GM12873 (cell line): ENCODE data around the gene PSMA7.

Source experiments
- TF ChIP-seq, protein P1 (sequence below): IDR thresholded peaks from 2 replicates; pipeline ENCODE4 v1.5.1; 2012; ENCODE audit warnings: low read depth, mild to moderate bottlenecking, moderate library complexity, low read length, control low read depth; ENCODE audit not compliant: insufficient read depth; ENCODE audit errors: missing control alignments

PSMA7 gene

DNA sequence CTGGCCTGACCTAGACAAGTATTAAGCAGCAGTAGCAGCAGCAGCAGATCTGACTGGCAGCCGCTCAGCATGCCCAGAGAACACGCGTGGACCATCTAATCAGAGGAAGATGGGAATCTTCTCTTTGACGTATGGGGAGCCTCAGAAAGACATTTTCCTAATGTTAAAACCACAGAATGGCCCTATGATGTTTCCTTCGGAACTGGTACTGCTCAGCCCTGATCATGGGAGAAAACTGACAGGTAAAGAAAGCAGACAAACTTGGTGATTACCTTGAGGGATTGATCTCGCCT lies 6.2 kb downstream of the PSMA7 start:
- TF ChIP-seq, protein P1, sequence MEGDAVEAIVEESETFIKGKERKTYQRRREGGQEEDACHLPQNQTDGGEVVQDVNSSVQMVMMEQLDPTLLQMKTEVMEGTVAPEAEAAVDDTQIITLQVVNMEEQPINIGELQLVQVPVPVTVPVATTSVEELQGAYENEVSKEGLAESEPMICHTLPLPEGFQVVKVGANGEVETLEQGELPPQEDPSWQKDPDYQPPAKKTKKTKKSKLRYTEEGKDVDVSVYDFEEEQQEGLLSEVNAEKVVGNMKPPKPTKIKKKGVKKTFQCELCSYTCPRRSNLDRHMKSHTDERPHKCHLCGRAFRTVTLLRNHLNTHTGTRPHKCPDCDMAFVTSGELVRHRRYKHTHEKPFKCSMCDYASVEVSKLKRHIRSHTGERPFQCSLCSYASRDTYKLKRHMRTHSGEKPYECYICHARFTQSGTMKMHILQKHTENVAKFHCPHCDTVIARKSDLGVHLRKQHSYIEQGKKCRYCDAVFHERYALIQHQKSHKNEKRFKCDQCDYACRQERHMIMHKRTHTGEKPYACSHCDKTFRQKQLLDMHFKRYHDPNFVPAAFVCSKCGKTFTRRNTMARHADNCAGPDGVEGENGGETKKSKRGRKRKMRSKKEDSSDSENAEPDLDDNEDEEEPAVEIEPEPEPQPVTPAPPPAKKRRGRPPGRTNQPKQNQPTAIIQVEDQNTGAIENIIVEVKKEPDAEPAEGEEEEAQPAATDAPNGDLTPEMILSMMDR, result no peak

DNA sequence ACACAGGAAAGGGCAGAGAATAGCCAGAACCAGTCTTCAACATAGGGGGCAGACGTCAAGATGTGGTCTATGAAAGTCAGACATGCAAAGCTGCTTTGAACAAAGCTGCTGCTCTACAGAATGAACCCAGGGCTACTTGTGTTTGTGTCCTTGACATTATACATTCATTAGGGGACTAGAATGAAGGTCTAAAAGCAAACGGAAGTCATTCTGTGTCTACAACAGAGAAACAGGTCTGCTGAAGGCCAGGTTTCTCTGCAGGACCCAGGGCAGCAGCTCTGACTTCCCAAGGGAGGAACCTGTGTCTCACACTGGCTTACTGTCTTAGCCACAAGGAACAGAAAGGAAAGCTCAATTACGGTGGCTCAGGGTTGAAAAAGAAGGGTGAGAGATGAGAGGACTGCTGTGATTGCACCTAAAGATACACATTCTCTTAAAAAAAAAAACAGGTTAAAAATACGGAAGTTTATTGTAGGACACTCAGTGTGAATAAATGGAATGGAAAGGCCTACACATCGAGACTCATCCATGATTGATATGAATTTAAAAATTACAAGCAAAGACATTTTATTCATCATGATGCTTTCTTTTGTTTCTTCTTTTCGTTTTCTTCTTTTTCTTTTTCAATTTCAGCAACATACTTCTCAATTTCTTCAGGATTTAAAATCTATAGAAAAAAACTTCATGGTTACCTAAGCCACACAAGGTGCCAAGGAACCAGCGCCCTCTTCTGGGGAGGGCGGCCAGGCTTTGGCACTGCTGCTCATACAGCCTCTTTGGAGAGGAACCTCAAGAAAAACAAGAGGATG lies 6.7 kb downstream of the PSMA7 start:
- TF ChIP-seq, protein P1, result peak; percentile 72

DNA sequence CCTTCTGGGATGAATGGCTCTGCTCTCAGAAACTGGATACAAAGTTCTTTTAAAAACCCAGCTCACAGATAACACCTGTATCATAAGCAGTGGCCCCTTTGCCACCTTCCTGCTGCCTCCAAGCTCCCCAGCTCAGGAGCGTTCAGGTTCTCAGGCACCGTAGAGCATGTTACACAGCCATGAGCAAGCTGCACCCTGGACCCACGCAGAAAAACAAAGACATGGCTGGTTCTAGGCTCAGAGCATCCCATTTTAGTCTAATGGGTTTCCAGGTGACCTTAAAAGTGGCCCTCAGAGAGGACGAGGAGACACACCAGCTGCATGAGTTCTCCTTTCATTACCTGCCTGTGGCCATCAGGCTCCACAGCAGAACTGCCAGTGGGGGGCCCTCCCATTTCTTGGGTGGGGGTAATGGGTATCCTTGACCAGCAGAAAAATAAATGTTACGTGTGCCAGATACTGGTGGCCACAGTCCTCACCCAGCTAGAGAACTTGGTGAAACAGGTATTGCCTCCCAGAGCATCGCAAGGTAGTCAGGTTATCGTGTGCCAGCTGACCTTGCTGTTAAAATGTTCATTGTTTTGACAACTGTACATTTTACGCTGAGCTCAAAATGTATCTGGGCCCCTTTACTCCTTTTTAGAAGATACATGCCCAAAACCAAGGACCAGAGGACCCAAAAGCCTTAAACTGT lies 7.5 kb downstream of the PSMA7 start:
- TF ChIP-seq, protein P1, result no peak

DNA sequence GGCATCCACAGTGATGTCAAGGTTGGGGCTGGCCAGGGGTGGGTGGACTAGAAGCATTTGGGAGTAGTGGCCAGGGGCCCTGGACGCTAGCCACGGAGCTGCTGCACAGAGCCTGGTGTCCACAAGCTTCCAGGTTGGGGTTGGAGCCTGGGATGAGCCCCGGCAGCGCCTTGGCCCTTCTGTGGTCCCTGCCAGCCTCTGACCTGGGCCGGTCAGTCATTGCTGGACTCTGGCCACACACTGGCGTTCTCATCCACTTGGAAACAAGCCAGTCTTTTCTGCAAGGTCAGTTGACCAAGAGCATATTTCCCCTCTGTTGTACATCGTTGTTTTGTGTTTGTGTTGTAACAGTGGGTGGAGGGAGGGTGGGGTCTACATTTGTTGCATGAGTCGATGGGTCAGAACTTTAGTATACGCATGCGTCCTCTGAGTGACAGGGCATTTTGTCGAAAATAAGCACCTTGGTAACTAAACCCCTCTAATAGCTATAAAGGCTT lies 8.4 kb downstream of the PSMA7 start:
- TF ChIP-seq, protein P1, result no peak

DNA sequence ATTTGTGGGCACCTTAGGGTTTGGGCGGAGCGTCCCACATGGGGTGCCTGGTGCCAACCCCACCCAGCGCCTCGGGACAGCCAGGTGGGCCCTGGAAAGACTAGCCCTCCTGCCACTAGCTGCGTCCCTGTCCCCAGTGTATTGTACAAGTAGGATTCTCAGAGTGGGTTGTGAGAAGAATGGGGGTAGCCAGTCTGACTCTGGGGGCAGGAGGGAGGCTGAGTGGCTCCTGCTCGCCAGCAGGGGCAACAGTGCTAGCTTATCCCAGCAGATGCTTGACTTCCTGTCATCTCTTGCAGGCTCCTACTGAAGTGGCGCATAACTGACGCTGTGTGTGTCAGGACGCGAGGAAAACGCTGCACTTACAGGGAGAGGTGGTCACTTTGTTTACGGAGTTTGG lies 9.3 kb downstream of the PSMA7 start:
- TF ChIP-seq, protein P1, result peak; percentile 46

DNA sequence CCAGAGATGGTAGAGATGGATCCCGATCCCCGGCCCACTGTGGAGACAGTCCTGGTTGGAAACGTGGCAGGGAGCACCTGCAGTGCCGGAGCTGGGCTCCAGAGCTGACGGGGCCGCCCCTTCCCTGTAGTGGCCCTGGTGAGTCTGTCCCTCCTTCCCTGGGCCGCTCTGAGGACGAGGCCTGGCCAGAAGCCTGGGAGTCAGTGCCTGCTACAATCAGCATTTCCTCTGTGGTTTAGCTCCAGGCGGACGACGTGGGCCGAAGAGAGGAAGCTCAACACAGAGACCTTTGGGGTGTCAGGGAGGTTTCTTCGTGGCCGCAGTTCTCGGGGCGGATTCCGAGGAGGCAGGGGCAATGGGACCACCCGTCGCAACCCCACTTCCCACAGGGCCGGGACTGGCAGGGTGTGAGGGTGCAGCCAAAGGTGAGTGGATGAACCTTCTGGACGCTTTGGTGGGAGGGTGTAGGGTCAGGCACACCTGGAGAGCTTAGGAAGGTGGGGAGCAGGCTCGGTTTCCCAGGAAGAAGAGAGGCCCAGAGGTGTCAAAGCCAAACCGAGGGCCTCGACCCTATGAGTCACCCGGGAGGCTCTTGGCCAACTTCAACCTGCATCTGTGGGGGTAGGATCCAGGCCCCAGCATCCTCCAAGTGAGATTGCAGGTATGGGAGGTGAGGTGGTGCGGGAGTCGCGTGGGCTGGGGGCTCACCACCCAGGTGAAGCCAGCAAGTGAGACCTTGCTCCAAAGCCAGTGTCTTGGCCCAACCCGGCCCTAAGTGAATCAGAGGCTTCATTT lies 9.9 kb downstream of the PSMA7 start:
- TF ChIP-seq, protein P1, result no peak

DNA sequence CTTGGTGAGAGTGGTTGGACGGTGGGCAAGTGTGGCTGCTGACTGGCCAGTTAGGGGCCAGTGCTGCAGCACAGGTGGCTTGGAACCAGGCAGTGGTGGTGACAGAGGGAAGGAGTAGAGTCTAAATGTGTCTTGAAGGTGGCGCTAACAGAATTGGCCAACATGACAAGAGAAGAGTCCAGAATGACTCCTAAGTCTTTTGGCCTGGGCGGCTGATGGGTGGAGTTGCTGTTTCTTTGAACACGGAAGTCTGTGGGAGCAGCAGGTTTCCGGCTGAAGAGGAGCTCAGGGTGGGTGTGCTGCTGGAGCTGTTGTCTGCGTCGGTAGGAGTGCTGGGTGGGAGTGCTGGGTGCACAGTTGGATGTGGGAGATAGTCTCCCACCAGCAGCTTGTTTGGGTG lies 10.8 kb downstream of the PSMA7 start:
- TF ChIP-seq, protein P1, result no peak
